Breast epithelium (tissue), 3 donors: Measurements from ENCODE around the gene EPPIN.

Experiments
- POLR2A ChIP-seq: fragments of 450-650 bp; IDR thresholded peaks from one replicate; pipeline ENCODE4 v1.6.1; 2016; ENCODE audit warnings: antibody characterized with exemption, mild to moderate bottlenecking, moderate library complexity
- POLR2AphosphoS5 ChIP-seq, 3 donors: sonication (generic); formaldehyde crosslinking; IDR thresholded peaks; one replicate each; pipeline ENCODE4 v1.6.1; 2017; ENCODE audit warnings: antibody characterized with exemption in 3 of 3
- TF ChIP-seq, protein P1 (sequence below), 3 donors: fragments of 450-650 bp; IDR thresholded peaks; one replicate each; pipeline ENCODE4 v1.5.1; 2016 to 2017; ENCODE audit warnings: antibody characterized with exemption in 3 of 3, mild to moderate bottlenecking in 3 of 3, moderate library complexity in 3 of 3

DNA sequence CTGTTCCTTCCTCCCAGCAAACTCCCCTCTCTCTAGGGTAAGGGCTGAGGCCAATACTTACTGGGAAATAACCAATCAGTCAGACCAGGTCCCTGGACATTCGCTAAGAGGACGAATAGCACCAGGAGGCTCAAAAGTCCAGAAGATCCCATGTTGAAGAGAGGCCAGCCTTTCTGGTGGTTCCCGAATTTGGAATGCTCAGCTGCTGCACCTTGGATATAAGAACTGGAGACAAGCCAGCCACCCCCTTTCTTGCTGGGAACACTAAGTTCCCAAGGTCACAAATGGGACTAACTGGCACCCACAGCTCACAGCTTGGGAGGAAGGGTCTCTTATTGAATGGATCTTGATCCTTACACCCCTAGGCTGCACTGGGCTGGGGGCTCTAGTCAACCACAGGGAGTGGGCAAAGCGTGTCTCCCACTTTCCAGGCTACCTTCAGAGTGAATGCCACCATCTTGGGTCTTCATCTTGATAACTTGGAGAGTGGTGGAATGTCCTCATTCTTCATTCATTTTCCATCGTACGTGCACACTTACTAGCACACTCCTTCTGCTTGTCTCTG lies at the start of gene EPPIN:
- TF ChIP-seq, protein P1, sequence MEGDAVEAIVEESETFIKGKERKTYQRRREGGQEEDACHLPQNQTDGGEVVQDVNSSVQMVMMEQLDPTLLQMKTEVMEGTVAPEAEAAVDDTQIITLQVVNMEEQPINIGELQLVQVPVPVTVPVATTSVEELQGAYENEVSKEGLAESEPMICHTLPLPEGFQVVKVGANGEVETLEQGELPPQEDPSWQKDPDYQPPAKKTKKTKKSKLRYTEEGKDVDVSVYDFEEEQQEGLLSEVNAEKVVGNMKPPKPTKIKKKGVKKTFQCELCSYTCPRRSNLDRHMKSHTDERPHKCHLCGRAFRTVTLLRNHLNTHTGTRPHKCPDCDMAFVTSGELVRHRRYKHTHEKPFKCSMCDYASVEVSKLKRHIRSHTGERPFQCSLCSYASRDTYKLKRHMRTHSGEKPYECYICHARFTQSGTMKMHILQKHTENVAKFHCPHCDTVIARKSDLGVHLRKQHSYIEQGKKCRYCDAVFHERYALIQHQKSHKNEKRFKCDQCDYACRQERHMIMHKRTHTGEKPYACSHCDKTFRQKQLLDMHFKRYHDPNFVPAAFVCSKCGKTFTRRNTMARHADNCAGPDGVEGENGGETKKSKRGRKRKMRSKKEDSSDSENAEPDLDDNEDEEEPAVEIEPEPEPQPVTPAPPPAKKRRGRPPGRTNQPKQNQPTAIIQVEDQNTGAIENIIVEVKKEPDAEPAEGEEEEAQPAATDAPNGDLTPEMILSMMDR (IDR thresholded peaks at IDR 0.05): no peak
- TF ChIP-seq POLR2A (no peak), POLR2AphosphoS5 (IDR thresholded peaks at IDR 0.05) (no peak)
